K562 (cell line): ENCODE data around the gene NEU1. TPM values are rescaled to one million over a fixed set of nuclear protein-coding genes. Genes with fewer than 3 reads are reported as not detected.

Experiments used
- BHLHE40 ChIP-seq: IDR thresholded peaks from 2 replicates; pipeline ENCODE4 v1.6.1; 2011; ENCODE audit warnings: low read length, improper control_type of control experiment
- CBFB ChIP-seq: sonication (generic); formaldehyde crosslinking; IDR thresholded peaks from 2 replicates; pipeline ENCODE4 v1.4.0; 2020; ENCODE audit warnings: mild to moderate bottlenecking, missing genetic modification reagents
- FOXJ2 ChIP-seq: fragments of 200-800 bp; sonication (Bioruptor generic); IDR thresholded peaks from 2 replicates; pipeline ENCODE4 v1.6.1; 2016; ENCODE audit warnings: missing genetic modification characterization, missing compliant biosample characterization
- GATAD2B ChIP-seq: fragments of 450-650 bp; IDR thresholded peaks from 2 replicates; pipeline ENCODE4 v1.6.1; 2017; ENCODE audit warnings: mild to moderate bottlenecking, borderline replicate concordance
- MAX ChIP-seq: sonication (generic); formaldehyde crosslinking; IDR thresholded peaks from 2 replicates; pipeline ENCODE4 v1.9.0; 2022; ENCODE audit warnings: mild to moderate bottlenecking, missing genetic modification reagents
- NELFE ChIP-seq: IDR thresholded peaks from 2 replicates; pipeline ENCODE4 v1.6.1; 2011; ENCODE audit warnings: mild to moderate bottlenecking; ENCODE audit not compliant: insufficient read depth, insufficient read length
- NRF1 ChIP-seq, 2 experiments: fragments of 450-650 bp; IDR thresholded peaks in 1 of 2; conservative IDR thresholded peaks in 1 of 2; 2 replicates each; pipeline ENCODE4 v1.6.1; 2014; ENCODE audit warnings: mild to moderate bottlenecking in 2 of 2
- POLR2A ChIP-seq: fragments of 450-650 bp; conservative IDR thresholded peaks from 2 replicates; pipeline ENCODE4 v1.6.1; 2016
- RBFOX2 ChIP-seq: fragments of 200-400 bp; formaldehyde crosslinking; IDR thresholded peaks from 2 replicates; pipeline ENCODE4 v1.6.1; 2017; ENCODE audit warnings: low read depth, mild to moderate bottlenecking, low read length, moderate library complexity
- RUNX1 ChIP-seq: sonication (generic); IDR thresholded peaks from 2 replicates; pipeline ENCODE4 v1.6.1; 2016; ENCODE audit warnings: antibody characterized with exemption, low read depth
- ZC3H11A ChIP-seq: IDR thresholded peaks from 2 replicates; pipeline ENCODE4 v1.6.1; 2012; ENCODE audit warnings: low read depth, low read length, improper control_type of control experiment
- ZNF133 ChIP-seq: fragments of 250-450 bp; sonication (Bioruptor Pico); IDR thresholded peaks from 2 replicates; pipeline ENCODE4 v1.4.0; 2020; ENCODE audit warnings: mild to moderate bottlenecking
- ZNF143 ChIP-seq: sonication (generic); formaldehyde crosslinking; IDR thresholded peaks from 2 replicates; pipeline ENCODE4 v1.9.0; 2022; ENCODE audit warnings: mild to moderate bottlenecking, missing genetic modification reagents
- ZNF324 ChIP-seq: fragments of 250-450 bp; sonication (Bioruptor Pico); IDR thresholded peaks from 2 replicates; pipeline ENCODE4 v1.4.0; 2020; ENCODE audit warnings: mild to moderate bottlenecking
- ZNF445 ChIP-seq: fragments of 250-450 bp; sonication (Bioruptor Pico); IDR thresholded peaks from 2 replicates; pipeline ENCODE4 v1.4.0; 2020; ENCODE audit warnings: low read depth, mild to moderate bottlenecking, moderate library complexity
- ZNF609 ChIP-seq: sonication (generic); formaldehyde crosslinking; IDR thresholded peaks from 2 replicates; pipeline ENCODE4 v1.8.1; 2023; ENCODE audit warnings: missing genetic modification reagents, mild to moderate bottlenecking, borderline replicate concordance
- polyA plus RNA-seq, 8 experiments: library from polyadenylated mRNA; depleted of rRNA in 4 of 8; stranded (reverse) in 5 of 8; unstranded in 3 of 8; fragments of >200 nt; fragmentation: Nextera tagmentation in 2 of 8; fragmentation: Illumina TruSeq in 1 of 8; extraction: Ambion mirVana in 2 of 8; extraction: Trizol in 1 of 8; gene quantifications; 2 replicates each; pipeline versions ENCODE4 v1.2.1 to v1.2.3, GENCODE V29; 2011 to 2014; ENCODE audit warnings: inconsistent platforms in 1 of 8, missing spikeins in 1 of 8
- total RNA-seq, 7 experiments: library from RNA; depleted of rRNA in 6 of 7; stranded (reverse); fragments of >200 nt in 6 of 7; fragmentation: Illumina TruSeq in 2 of 7; extraction: Trizol in 2 of 7; gene quantifications; 2 replicates each; pipeline versions ENCODE4 v1.2.1 to v1.2.3, GENCODE V29; 2011 to 2021; ENCODE audit warnings: low replicate concordance in 1 of 7
- TF ChIP-seq, protein P1 (sequence below), 2 experiments: fragments of 450-650 bp; conservative IDR thresholded peaks; 2 replicates each; pipeline ENCODE4 v1.6.1; 2017; ENCODE audit warnings: mild to moderate bottlenecking in 2 of 2, moderate library complexity in 2 of 2
- TF ChIP-seq, protein P2 (sequence below): IDR thresholded peaks from 2 replicates; pipeline ENCODE4 v1.6.1; 2011; ENCODE audit not compliant: insufficient read length; ENCODE audit errors: extremely low read depth
- TF ChIP-seq, protein P3 (sequence below), 2 experiments: fragments of 450-650 bp; IDR thresholded peaks; 2 replicates each; pipeline ENCODE4 v1.6.1; 2016

Gene NEU1
- total and polyA plus RNA-seq, 9 of the 15 experiments (the other 6 are each of a cell fraction or from before 2014, with no cell fraction given) = 14.8 to 67.8 (median 51.0) TPM

DNA sequence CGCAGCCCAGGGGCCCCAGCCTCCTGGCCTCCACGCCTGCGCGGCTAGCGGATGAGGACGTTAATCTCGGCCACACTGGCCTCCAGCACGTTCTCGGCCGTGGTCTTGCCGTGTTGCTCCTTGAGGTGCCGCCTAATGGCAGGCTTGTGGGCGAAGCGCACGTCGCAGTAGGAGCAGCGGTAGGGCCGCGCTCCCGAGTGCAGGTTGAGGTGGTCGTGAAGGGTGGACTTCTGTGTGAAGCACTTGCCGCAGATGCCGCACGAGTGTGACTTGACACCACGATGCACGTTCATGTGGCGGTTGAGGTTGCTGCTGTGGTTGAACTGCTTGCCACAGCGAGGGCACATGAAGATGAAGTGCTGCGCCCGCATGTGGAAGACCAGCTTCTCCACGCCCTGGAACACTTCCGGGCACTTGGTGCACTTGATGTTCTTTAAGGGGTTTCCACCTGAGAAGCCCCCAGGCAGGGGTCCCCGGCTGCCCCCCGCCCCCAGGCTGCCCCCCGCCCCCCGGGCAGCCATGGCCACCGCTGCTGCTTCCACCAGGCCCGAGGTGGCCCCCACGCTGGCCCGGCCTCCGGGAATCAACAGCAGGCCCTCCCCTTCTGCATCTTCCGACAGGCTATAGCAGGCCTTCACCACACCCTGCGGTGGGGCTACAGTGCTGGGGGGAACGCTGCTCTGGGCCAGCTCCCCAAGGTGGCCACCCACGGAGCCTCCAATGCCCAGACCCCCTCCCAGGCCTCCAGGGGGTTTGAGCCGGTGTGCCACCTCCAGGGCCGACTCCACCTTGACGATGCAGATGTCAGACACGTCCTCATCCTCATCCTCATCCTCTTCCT is 37.5 kb upstream of the NEU1 start (continued):
- TF ChIP-seq, protein P1, sequence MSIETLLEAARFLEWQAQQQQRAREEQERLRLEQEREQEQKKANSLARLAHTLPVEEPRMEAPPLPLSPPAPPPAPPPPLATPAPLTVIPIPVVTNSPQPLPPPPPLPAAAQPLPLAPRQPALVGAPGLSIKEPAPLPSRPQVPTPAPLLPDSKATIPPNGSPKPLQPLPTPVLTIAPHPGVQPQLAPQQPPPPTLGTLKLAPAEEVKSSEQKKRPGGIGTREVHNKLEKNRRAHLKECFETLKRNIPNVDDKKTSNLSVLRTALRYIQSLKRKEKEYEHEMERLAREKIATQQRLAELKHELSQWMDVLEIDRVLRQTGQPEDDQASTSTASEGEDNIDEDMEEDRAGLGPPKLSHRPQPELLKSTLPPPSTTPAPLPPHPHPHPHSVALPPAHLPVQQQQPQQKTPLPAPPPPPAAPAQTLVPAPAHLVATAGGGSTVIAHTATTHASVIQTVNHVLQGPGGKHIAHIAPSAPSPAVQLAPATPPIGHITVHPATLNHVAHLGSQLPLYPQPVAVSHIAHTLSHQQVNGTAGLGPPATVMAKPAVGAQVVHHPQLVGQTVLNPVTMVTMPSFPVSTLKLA (conservative IDR thresholded peaks at IDR 0.05) = no peak
- TF ChIP-seq RUNX1 = no peak
- TF ChIP-seq, protein P2, sequence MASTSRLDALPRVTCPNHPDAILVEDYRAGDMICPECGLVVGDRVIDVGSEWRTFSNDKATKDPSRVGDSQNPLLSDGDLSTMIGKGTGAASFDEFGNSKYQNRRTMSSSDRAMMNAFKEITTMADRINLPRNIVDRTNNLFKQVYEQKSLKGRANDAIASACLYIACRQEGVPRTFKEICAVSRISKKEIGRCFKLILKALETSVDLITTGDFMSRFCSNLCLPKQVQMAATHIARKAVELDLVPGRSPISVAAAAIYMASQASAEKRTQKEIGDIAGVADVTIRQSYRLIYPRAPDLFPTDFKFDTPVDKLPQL = no peak
- TF ChIP-seq RBFOX2 = peak; percentile 53
- no peak for TF ChIP-seq ZNF324
- 0 out of 2 replicates have a peak, but pooled peaks have one; percentile 32 for TF ChIP-seq POLR2A
- TF ChIP-seq ZNF609 (CRISPR knock-in tag) = no peak
- TF ChIP-seq, protein P3, sequence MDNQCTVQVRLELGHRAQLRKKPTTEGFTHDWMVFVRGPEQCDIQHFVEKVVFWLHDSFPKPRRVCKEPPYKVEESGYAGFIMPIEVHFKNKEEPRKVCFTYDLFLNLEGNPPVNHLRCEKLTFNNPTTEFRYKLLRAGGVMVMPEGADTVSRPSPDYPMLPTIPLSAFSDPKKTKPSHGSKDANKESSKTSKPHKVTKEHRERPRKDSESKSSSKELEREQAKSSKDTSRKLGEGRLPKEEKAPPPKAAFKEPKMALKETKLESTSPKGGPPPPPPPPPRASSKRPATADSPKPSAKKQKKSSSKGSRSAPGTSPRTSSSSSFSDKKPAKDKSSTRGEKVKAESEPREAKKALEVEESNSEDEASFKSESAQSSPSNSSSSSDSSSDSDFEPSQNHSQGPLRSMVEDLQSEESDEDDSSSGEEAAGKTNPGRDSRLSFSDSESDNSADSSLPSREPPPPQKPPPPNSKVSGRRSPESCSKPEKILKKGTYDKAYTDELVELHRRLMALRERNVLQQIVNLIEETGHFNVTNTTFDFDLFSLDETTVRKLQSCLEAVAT (IDR thresholded peaks at IDR 0.05) = peak in 1 of 2 experiments; percentile 90; a peak in 2 of 4 replicates
- no peak for TF ChIP-seq CBFB (CRISPR knock-in tag)
- no peak for TF ChIP-seq ZC3H11A
- no peak for TF ChIP-seq ZNF133
- TF ChIP-seq MAX (CRISPR knock-in tag) = peak; percentile 36; the same call in 1 of the 2 replicates
- TF ChIP-seq GATAD2B = no peak
- no peak for TF ChIP-seq FOXJ2 (tag)
- no peak for TF ChIP-seq ZNF445 (CRISPR knock-in tag)
- TF ChIP-seq NELFE = no peak
- no peak for TF ChIP-seq ZNF143 (CRISPR knock-in tag)
- TF ChIP-seq NRF1 (conservative IDR thresholded peaks at IDR 0.05 in 1 of 2, IDR thresholded peaks at IDR 0.05 in 1 of 2) = peak in 1 of 2 experiments; percentile 24; a peak in 1 of 4 replicates
- peak; percentile 28; the same call in 1 of the 2 replicates for TF ChIP-seq BHLHE40
